Muscle layer of duodenum (tissue), 2 donors: ENCODE measurements around the gene IGIP.

Source experiments
- H3K27ac ChIP-seq: one replicate; pipeline ENCODE4 v1.7.0; 2013; ENCODE audit warnings: mild to moderate bottlenecking, low read length
- H3K27me3 ChIP-seq: one replicate; pipeline ENCODE4 v1.7.0; 2013; ENCODE audit warnings: low read depth, mild to moderate bottlenecking, control low read depth, low read length
- H3K36me3 ChIP-seq, 2 donors: one replicate each; pipeline ENCODE4 v1.7.0; 2013; ENCODE audit warnings: low read length in 2 of 2, control low read depth in 1 of 2, mild to moderate bottlenecking in 1 of 2; ENCODE audit not compliant: insufficient read depth in 2 of 2, control insufficient read depth in 1 of 2
- H3K4me1 ChIP-seq, 2 donors: one replicate each; pipeline ENCODE4 v1.7.0; 2013; ENCODE audit warnings: low read length in 2 of 2, mild to moderate bottlenecking in 2 of 2, control low read depth in 1 of 2, moderate library complexity in 1 of 2; ENCODE audit not compliant: insufficient read depth in 2 of 2, control insufficient read depth in 1 of 2
- H3K4me3 ChIP-seq, 2 donors: one replicate each; pipeline ENCODE4 v1.7.0; 2013; ENCODE audit warnings: low read length in 2 of 2, low read depth in 1 of 2, mild to moderate bottlenecking in 1 of 2
- H3K9me3 ChIP-seq, 2 donors: one replicate each; pipeline ENCODE4 v1.7.0; 2013; ENCODE audit warnings: low read length in 2 of 2, control low read depth in 1 of 2, mild to moderate bottlenecking in 1 of 2; ENCODE audit not compliant: control insufficient read depth in 1 of 2
- donor health status: healthy.

IGIP gene

GRCh38 chr5:140104100-140104499, 21.6 kb upstream of the IGIP start:
- Histone ChIP-seq H3K27me3 (no peaks in the 10 kb centered on the region), H3K36me3 (no peaks in the 10 kb centered on the region), H3K4me1 (peaks cover 0 to 9% of the 10 kb centered on the region in 2 donors), H3K9me3 (no peaks in the 10 kb centered on the region), H3K27ac (no peak overlapping the region), H3K4me3 (no peak overlapping the region)

GRCh38 chr5:140106101-140106500, 19.6 kb upstream of the IGIP start:
- no peak overlapping the region for H3K4me3 ChIP-seq
- peaks cover 0 to 16% of the 10 kb centered on the region in 2 donors for H3K4me1 ChIP-seq
- H3K27ac ChIP-seq, result no peak overlapping the region
- H3K9me3 ChIP-seq, result no peaks in the 10 kb centered on the region
- no peaks in the 10 kb centered on the region for H3K27me3 ChIP-seq
- no peaks in the 10 kb centered on the region for H3K36me3 ChIP-seq

- Histone ChIP-seq H3K9me3 (no peaks in the 10 kb centered on the region), H3K36me3 (no peaks in the 10 kb centered on the region), H3K27me3 (no peaks in the 10 kb centered on the region), H3K27ac (peak overlapping the region; percentile 93), H3K4me1 (peaks cover 0 to 22% of the 10 kb centered on the region in 2 donors), H3K4me3 (peak overlapping the region; percentile 47 to 87)
Observed at GRCh38 chr5:140106805-140107311, 18.9 kb upstream of the IGIP start.

- Histone ChIP-seq H3K9me3 (no peaks in the 10 kb centered on the region), H3K4me1 (peaks cover 0 to 29% of the 10 kb centered on the region in 2 donors), H3K4me3 (peak overlapping the region; percentile 80 to 87), H3K27me3 (no peaks in the 10 kb centered on the region), H3K36me3 (no peaks in the 10 kb centered on the region), H3K27ac (peak overlapping the region; percentile 93)
Observed at GRCh38 chr5:140107312-140108092, 18.2 kb upstream of the IGIP start.

GRCh38 chr5:140108093-140109017, 17.4 kb upstream of the IGIP start:
- Histone ChIP-seq H3K4me3 (peak overlapping the region; percentile 80 to 87), H3K27ac (peak overlapping the region; percentile 61), H3K4me1 (peaks cover 0 to 37% of the 10 kb centered on the region in 2 donors), H3K36me3 (no peaks in the 10 kb centered on the region), H3K27me3 (no peaks in the 10 kb centered on the region), H3K9me3 (no peaks in the 10 kb centered on the region)

GRCh38 chr5:140109018-140109758, 16.5 kb upstream of the IGIP start:
- H3K4me3 ChIP-seq, result peak overlapping the region; percentile 80 to 87
- H3K36me3 ChIP-seq, result no peaks in the 10 kb centered on the region
- H3K9me3 ChIP-seq, result no peaks in the 10 kb centered on the region
- H3K27me3 ChIP-seq, result no peaks in the 10 kb centered on the region
- H3K4me1 ChIP-seq, result peaks cover 0 to 40% of the 10 kb centered on the region in 2 donors
- peak overlapping the region; percentile 61 for H3K27ac ChIP-seq

- no peaks in the 10 kb centered on the region for H3K27me3 ChIP-seq
- H3K9me3 ChIP-seq, result no peaks in the 10 kb centered on the region
- H3K4me1 ChIP-seq, result peaks cover 0 to 45% of the 10 kb centered on the region in 2 donors
- H3K4me3 ChIP-seq, result peak overlapping the region in 1 of 2 donors; percentile 87
- H3K27ac ChIP-seq, result no peak overlapping the region
- H3K36me3 ChIP-seq, result peaks cover 0 to 4% of the 10 kb centered on the region in 2 donors
Observed at GRCh38 chr5:140109759-140110645, 15.7 kb upstream of the IGIP start.

- Histone ChIP-seq H3K4me3 (no peak overlapping the region), H3K27me3 (no peaks in the 10 kb centered on the region), H3K27ac (no peak overlapping the region), H3K4me1 (peaks cover 5 to 51% of the 10 kb centered on the region in 2 donors), H3K36me3 (peaks cover 0 to 4% of the 10 kb centered on the region in 2 donors), H3K9me3 (no peaks in the 10 kb centered on the region)
Observed at GRCh38 chr5:140110646-140110957, 15.1 kb upstream of the IGIP start.

- Histone ChIP-seq H3K4me1 (peaks cover 10 to 57% of the 10 kb centered on the region in 2 donors), H3K4me3 (no peak overlapping the region), H3K36me3 (peaks cover 0 to 4% of the 10 kb centered on the region in 2 donors), H3K27me3 (no peaks in the 10 kb centered on the region), H3K9me3 (no peaks in the 10 kb centered on the region), H3K27ac (no peak overlapping the region)
Observed at GRCh38 chr5:140111011-140111858, 14.5 kb upstream of the IGIP start.
